ENCODE data around the gene LRRC23.

DNA sequence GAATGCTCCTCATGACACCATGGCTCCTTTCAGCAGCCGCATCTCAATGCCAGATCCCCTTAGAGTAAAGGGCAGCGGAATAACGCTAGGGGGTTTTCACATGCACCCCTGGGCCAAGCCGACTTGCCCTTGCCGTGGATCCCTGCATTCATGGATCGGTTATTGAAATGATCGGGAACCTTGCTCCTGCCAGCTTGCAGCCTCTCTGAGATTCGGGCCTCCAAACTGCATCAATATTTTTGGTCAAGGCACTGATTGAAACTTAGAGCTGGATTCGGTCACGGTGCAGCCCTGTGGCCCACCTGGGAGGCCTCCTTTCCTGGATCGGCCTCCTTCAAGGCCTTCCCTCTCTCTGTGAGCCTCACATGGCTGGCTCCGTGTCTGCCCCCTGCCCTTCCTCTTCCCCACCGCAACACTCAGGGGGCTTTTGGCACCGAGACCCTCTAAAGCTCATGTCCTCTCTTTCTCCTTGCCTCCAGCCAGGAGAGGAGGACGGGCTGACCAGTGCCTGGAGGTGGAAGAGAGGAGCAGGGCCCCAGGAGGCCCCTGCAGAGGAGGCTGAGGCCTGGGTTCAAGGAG lies 48.3 kb downstream of the LRRC23 start:
- TF ChIP-seq, protein P1, sequence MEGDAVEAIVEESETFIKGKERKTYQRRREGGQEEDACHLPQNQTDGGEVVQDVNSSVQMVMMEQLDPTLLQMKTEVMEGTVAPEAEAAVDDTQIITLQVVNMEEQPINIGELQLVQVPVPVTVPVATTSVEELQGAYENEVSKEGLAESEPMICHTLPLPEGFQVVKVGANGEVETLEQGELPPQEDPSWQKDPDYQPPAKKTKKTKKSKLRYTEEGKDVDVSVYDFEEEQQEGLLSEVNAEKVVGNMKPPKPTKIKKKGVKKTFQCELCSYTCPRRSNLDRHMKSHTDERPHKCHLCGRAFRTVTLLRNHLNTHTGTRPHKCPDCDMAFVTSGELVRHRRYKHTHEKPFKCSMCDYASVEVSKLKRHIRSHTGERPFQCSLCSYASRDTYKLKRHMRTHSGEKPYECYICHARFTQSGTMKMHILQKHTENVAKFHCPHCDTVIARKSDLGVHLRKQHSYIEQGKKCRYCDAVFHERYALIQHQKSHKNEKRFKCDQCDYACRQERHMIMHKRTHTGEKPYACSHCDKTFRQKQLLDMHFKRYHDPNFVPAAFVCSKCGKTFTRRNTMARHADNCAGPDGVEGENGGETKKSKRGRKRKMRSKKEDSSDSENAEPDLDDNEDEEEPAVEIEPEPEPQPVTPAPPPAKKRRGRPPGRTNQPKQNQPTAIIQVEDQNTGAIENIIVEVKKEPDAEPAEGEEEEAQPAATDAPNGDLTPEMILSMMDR (optimal IDR thresholded peaks at IDR 0.05 in 1 of 3, IDR thresholded peaks at IDR 0.05 in 1 of 3, conservative IDR thresholded peaks at IDR 0.05 in 1 of 3; ENCODE audit: extremely low read depth in 1 of 3, insufficient read depth in 2 of 3, low read length in 3 of 3), result no peak
- no peak for TF ChIP-seq EZH2 (IDR thresholded peaks at IDR 0.05; ENCODE audit: low read length)
